AG04450 (cell line): ENCODE data around the gene MEGF10. TPM values are rescaled to one million over a fixed set of nuclear protein-coding genes. Genes with fewer than 3 reads are reported as not detected.

ENCODE experiments used
- CTCF ChIA-PET: fragments of 300-600, 350-600 bp; formaldehyde crosslinking; extraction: SDS; loops from one replicate; lab custom pipeline; 2022; ENCODE audit warnings: antibody characterized with exemption, inconsistent platforms; lab: Charles Lee
- POLR2A ChIA-PET: fragments of 350-600 bp; formaldehyde crosslinking; extraction: SDS; loops from one replicate; lab custom pipeline; 2021; ENCODE audit warnings: antibody characterized with exemption, inconsistent platforms; lab: Yijun Ruan, JAX
- DNase-seq: peaks from one replicate; pipeline ENCODE4 v3.0.0-alpha.2; 2011; ENCODE audit warnings: low read depth, low spot score
- H3K27ac ChIP-seq: one replicate; pipeline ENCODE4 v1.5.1; 2012; ENCODE audit warnings: low read depth, low read length, control low read depth
- H3K27me3 ChIP-seq: one replicate; pipeline ENCODE4 v1.6.0; 2012; ENCODE audit warnings: low read length; ENCODE audit not compliant: control insufficient read depth, insufficient read depth
- H3K4me3 ChIP-seq: 2 replicates; pipeline ENCODE4 v1.5.1; 2011; ENCODE audit warnings: mild to moderate bottlenecking, low read depth, low read length, control low read depth
- H3K9me3 ChIP-seq: 2 replicates; pipeline ENCODE4 v1.5.1; 2012; ENCODE audit warnings: low read length; ENCODE audit not compliant: control insufficient read depth, insufficient read depth
- CTCF ChIP-seq: IDR thresholded peaks from 2 replicates; pipeline ENCODE4 v1.5.1; 2011; ENCODE audit warnings: low read depth, low read length, control low read depth, inconsistent platforms
- polyA plus RNA-seq: library from polyadenylated mRNA; depleted of rRNA; stranded (reverse); fragments of >200 nt; gene quantifications from 2 replicates; pipeline ENCODE4 v1.2.3, GENCODE V29; 2011

Gene MEGF10
- polyA plus RNA-seq, 1 experiment, result not detected

GRCh38 chr5:127320032-127320965 is 29.7 kb downstream of the MEGF10 start:
- H3K4me3 ChIP-seq, result no peak overlapping the region
- peaks cover 5% of the 10 kb centered on the region for H3K27me3 ChIP-seq
- H3K9me3 ChIP-seq, result no peaks in the 10 kb centered on the region
- TF ChIP-seq CTCF, result no peak
- ChIA-PET CTCF (interaction anchor here (1.3 kb wide), 1 partner anchor 8 kb away, joined by 4 read pairs; no protein-coding TSS in a partner anchor), POLR2A (no interaction called here)
- no peak overlapping the region for H3K27ac ChIP-seq
- no peak for DNase-seq

DNA sequence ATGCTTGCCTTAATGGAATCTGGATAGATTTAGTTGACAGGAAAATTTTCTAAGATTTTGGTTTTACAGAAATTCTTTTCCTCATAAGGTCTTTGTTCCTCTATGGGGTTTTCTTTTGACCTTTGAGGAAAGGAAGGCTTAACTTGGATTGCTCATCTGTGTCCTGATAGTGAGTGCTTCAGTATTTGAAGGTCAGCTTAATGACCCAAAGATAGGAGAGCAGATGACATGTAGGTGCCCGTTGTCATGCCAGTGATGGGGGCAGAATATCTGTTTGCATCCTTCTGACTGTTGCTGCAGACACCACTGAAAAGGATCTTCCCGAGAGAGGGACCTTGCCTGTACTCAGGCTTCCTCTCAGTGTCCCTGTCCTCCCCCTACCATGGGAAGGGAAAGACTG is 30.9 kb downstream of the MEGF10 start:
- POLR2A ChIA-PET, result no interaction called here
- no peak for DNase-seq

DNA sequence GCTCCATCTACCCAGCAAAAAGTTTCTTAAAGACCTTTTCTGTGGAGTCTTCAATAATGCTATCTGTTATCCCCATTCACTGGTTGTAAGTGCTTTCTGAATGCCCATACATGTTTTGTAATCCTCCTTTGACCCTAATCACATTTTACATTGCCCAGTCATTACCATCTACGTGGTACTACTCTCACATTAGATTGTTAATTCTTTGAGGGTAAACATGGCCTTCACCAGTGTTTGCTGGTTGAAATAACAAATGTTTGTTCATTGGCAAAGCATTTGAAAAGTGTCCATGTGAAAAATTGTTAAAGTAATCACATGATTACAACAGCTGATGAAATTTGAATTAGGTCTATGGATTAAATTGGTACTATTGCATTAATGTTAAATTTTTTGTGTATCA is 31.8 kb downstream of the MEGF10 start:
- no peak for DNase-seq
- H3K9me3 ChIP-seq, result no peaks in the 10 kb centered on the region
- no peak overlapping the region for H3K4me3 ChIP-seq
- CTCF ChIA-PET, result no interaction called here
- no peaks in the 10 kb centered on the region for H3K27me3 ChIP-seq
- TF ChIP-seq CTCF, result no peak
- POLR2A ChIA-PET, result no interaction called here
- H3K27ac ChIP-seq, result no peak overlapping the region

More for the DNA sequence above, 30.9 kb downstream of the MEGF10 start:
- H3K27me3 ChIP-seq, result no peaks in the 10 kb centered on the region
- no peak for TF ChIP-seq CTCF
- no peak overlapping the region for H3K4me3 ChIP-seq
- CTCF ChIA-PET, result interaction anchor here (1.3 kb wide), 1 partner anchor 9 kb away, joined by 4 read pairs; no protein-coding TSS in a partner anchor
- H3K27ac ChIP-seq, result no peak overlapping the region
- no peaks in the 10 kb centered on the region for H3K9me3 ChIP-seq

DNA sequence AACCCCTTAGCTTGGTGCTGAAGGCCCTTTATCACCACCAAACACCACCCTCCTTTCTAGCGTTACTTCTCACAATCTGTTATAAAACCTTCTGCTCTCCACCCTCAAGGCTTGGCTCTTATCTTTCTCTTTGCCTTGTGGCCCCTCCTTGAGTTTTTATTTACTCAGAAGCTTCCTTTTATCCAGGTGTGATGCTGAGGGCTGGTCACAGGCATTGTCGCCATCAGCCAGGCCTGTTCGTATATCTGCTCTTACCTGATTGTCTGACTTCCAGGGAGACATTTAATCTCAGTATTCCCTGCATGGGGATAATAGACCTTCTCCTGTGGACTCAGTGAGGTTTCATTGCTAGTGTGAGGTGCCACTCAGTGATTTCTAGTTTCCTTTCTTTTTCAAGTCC is 34.2 kb downstream of the MEGF10 start:
- no peaks in the 10 kb centered on the region for H3K27me3 ChIP-seq
- H3K9me3 ChIP-seq, result no peaks in the 10 kb centered on the region
- POLR2A ChIA-PET, result no interaction called here
- no peak overlapping the region for H3K27ac ChIP-seq
- no peak for DNase-seq
- no peak overlapping the region for H3K4me3 ChIP-seq
- CTCF ChIA-PET, result interaction anchor here (0.8 to 1.2 kb wide), 2 partner anchors 11 to 487 kb away, joined by 3 to 7 read pairs; no protein-coding TSS in a partner anchor
- TF ChIP-seq CTCF, result no peak

- no peaks in the 10 kb centered on the region for H3K9me3 ChIP-seq
- H3K4me3 ChIP-seq, result no peak overlapping the region
- ChIA-PET CTCF (no interaction called here), POLR2A (no interaction called here)
- DNase-seq, result no peak
- peaks cover 4% of the 10 kb centered on the region for H3K27me3 ChIP-seq
- H3K27ac ChIP-seq, result no peak overlapping the region
- 0 out of 2 replicates have a peak, but pooled peaks have one; percentile 11 for TF ChIP-seq CTCF
Measured at GRCh38 chr5:127326431-127326830, 35.8 kb downstream of the MEGF10 start.
